Erythroblast (primary cell): ENCODE data around the gene EP300.
"Not testable (repeated sequence)": the region's sequence is repeated elsewhere in the genome, so short reads cannot be mapped to it uniquely, and the experiment has no call there.

Experiments
- DNase-seq, 2 experiments: peaks; one replicate each; lab custom pipeline; 2025; lab: John Stamatoyannopoulos, UW
- GATA1 ChIP-seq: IDR thresholded peaks from 2 replicates; pipeline ENCODE4 v1.6.1; 2011; ENCODE audit warnings: low read depth, mild to moderate bottlenecking, control low read depth, low read length, moderate library complexity
- POLR2A ChIP-seq: IDR thresholded peaks from 2 replicates; pipeline ENCODE4 v1.6.1; 2011; ENCODE audit warnings: mild to moderate bottlenecking, low read length

Gene EP300

GRCh38 chr22:41106122-41106968 is 14.0 kb downstream of the EP300 start:
- TF ChIP-seq POLR2A (no peak), GATA1 (no peak)
- no peak for DNase-seq

GRCh38 chr22:41106969-41107325 is 14.6 kb downstream of the EP300 start:
- not testable (repeated sequence) for DNase-seq

GRCh38 chr22:41110968-41111367 is 18.6 kb downstream of the EP300 start:
- no peak for DNase-seq
- TF ChIP-seq POLR2A = no peak

- TF ChIP-seq POLR2A (no peak), GATA1 (no peak)
- no peak for DNase-seq
Measured at GRCh38 chr22:41116342-41116741, 23.9 kb downstream of the EP300 start.

- no peak for DNase-seq
- TF ChIP-seq GATA1 (no peak), POLR2A (no peak)
Measured at GRCh38 chr22:41117127-41117965, 25.0 kb downstream of the EP300 start.

- TF ChIP-seq POLR2A (no peak), GATA1 (no peak)
- no peak for DNase-seq
Measured at GRCh38 chr22:41123151-41123550, 30.8 kb downstream of the EP300 start.

GRCh38 chr22:41124086-41124485 is 31.7 kb downstream of the EP300 start:
- TF ChIP-seq GATA1 = no peak
- no peak for DNase-seq

- no peak for DNase-seq
- TF ChIP-seq POLR2A = no peak
- TF ChIP-seq GATA1 = no peak
Measured at GRCh38 chr22:41127451-41127850, 35.1 kb downstream of the EP300 start.

GRCh38 chr22:41128606-41129005 is 36.2 kb downstream of the EP300 start:
- TF ChIP-seq POLR2A (no peak), GATA1 (no peak)
- no peak for DNase-seq

GRCh38 chr22:41132550-41132949 is 40.2 kb downstream of the EP300 start:
- no peak for TF ChIP-seq POLR2A
- TF ChIP-seq GATA1 = no peak
- no peak for DNase-seq

GRCh38 chr22:41140365-41140957 is 48.1 kb downstream of the EP300 start:
- no peak for TF ChIP-seq GATA1
- no peak for TF ChIP-seq POLR2A
- DNase-seq = no peak

- DNase-seq = not testable (repeated sequence)
Measured at GRCh38 chr22:41145921-41146320, 53.5 kb downstream of the EP300 start.

- peak; percentile 15 to 52 for DNase-seq
- no peak for TF ChIP-seq GATA1
- TF ChIP-seq POLR2A = no peak
Measured at GRCh38 chr22:41146573-41146972, 54.2 kb downstream of the EP300 start.

GRCh38 chr22:41147722-41148121 is 55.3 kb downstream of the EP300 start:
- TF ChIP-seq GATA1 (no peak), POLR2A (no peak)
- DNase-seq = no peak

- DNase-seq = no peak
- TF ChIP-seq GATA1 (no peak), POLR2A (no peak)
Measured at GRCh38 chr22:41152902-41153301, 60.5 kb downstream of the EP300 start.
